Fibroblast of pulmonary artery (primary cell): ENCODE measurements around the gene MAP7.

ENCODE experiments used
- DNase-seq: peaks from one replicate; pipeline ENCODE4 v3.0.0-alpha.2; 2010; ENCODE audit warnings: low read depth
- H3K4me3 ChIP-seq: replicated peaks from 2 replicates; pipeline ENCODE4 v1.5.1; 2011; ENCODE audit warnings: low read depth, mild to moderate bottlenecking, control low read depth, low read length, moderate library complexity
- TF ChIP-seq, protein P1 (sequence below): IDR thresholded peaks from 2 replicates; pipeline ENCODE4 v1.5.1; 2011; ENCODE audit warnings: mild to moderate bottlenecking, control low read depth, low read length, inconsistent platforms; ENCODE audit errors: missing control alignments

Gene MAP7

DNA sequence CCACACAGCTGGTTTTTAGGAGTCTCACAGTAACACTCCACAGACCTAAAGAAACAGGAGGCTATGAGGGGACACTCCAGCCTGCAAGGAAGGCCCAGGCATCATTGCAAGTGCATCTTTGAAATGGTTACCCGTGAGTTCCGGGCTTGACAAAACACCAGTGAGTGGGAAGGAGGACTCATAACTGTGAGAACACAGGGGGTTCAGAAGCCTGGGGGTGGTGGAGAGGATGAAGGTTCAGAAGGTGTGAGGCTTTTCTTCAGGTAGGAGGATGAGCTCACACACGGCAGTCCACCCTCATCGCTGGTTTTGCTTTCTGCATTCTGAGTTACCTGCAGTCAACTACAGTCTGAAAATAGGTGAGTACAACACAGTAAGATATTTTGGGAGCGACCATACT lies 39.9 kb downstream of the MAP7 start:
- DNase-seq = no peak
- TF ChIP-seq, protein P1, sequence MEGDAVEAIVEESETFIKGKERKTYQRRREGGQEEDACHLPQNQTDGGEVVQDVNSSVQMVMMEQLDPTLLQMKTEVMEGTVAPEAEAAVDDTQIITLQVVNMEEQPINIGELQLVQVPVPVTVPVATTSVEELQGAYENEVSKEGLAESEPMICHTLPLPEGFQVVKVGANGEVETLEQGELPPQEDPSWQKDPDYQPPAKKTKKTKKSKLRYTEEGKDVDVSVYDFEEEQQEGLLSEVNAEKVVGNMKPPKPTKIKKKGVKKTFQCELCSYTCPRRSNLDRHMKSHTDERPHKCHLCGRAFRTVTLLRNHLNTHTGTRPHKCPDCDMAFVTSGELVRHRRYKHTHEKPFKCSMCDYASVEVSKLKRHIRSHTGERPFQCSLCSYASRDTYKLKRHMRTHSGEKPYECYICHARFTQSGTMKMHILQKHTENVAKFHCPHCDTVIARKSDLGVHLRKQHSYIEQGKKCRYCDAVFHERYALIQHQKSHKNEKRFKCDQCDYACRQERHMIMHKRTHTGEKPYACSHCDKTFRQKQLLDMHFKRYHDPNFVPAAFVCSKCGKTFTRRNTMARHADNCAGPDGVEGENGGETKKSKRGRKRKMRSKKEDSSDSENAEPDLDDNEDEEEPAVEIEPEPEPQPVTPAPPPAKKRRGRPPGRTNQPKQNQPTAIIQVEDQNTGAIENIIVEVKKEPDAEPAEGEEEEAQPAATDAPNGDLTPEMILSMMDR = no peak
- H3K4me3 ChIP-seq = no peak overlapping the region

DNA sequence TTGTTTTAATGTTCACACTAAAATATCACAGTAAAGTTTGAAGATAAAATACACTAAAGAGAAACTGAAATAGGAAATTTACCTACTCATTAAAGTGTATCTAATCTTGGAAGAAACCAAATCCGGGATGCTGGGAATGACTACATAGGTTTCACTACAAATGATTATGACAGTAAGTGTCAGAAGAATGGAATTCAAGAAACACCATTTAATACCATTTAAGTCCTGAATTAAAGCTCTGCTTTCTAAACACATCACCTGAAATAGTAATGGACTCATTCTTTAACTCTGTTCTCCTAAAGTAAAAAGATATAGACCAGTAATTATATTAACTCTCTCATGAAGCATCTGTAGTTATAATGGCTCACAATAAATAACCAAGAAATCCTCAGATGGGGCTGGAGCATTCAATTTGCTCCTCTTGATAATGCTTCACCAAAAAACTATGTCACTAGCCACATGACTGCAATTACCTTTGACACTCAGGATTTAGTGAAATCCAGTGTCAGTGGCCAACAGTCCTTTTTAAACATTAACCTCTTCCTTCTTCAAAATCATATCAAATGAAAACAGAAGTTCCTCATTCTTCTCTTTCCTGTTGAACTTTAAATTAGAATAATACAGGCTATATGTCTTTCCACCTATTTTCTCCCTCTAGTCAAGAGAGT lies 41.4 kb downstream of the MAP7 start:
- DNase-seq = no peak
- H3K4me3 ChIP-seq = no peak overlapping the region
- TF ChIP-seq, protein P1 = no peak

DNA sequence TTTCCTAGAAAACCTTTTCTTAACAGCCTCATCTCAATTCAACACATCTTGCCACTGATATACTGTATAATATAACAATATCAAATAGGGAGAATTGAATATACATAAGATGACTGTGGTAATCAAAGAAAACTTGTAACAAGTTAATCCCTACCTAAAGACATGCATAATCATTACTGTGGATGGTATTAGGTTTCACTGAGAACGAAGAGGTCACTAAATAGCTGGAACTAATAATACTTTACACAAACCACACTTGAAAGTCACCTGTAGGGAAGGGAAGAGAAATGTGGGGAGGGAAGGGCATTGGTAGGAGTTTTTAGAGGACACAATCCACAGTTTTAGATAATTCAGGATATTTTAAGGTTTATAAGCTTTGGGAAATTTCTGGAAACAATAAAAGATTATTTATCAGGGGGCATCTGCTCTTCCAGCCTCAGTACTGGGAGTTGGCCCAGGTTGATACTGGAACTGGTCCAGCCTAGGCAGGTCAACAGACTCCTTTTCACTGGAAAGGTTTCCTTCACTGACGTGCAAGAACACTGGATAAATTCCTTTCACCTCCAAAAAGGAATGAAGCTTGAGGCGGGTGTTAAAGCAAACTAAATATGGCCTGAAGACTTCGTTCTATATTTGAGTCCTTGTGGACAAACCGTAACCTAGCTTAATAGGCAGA lies 44.0 kb downstream of the MAP7 start:
- TF ChIP-seq, protein P1 = no peak
- DNase-seq = no peak
- H3K4me3 ChIP-seq = no peak overlapping the region

DNA sequence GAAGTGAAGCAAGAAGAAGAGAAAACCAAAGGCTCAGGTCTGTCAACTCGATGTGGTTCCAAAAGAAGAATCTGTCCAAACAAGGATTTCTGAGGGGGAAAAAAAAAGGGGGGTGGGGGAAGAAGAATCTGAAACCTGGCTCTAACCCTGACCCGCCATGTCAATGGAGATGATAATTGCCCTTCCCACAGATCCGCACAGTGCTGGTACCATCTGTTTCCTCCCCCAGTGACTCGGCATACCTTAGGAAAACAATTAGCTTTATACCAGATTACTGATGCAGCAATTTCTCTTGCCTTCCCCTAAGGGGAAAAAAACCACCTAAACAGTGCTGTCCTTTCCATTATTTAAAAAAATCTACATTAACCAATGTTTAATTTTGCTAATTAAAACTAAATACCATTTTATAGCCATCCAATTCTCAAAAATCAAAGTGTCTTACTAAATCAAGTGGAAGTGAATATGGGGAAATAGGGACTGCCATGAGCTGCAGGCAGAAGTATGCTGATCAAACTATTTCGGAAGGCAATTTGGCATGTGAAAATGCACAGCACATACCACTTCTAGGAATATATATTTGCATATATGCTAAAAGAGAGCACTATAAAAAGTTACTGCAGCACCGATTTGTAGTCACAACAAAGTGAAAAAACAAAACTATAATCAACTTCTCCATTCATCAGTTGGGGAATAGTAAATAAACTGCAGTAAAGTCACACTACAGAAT lies 46.8 kb downstream of the MAP7 start:
- no peak overlapping the region for H3K4me3 ChIP-seq
- TF ChIP-seq, protein P1 = no peak
- no peak for DNase-seq

DNA sequence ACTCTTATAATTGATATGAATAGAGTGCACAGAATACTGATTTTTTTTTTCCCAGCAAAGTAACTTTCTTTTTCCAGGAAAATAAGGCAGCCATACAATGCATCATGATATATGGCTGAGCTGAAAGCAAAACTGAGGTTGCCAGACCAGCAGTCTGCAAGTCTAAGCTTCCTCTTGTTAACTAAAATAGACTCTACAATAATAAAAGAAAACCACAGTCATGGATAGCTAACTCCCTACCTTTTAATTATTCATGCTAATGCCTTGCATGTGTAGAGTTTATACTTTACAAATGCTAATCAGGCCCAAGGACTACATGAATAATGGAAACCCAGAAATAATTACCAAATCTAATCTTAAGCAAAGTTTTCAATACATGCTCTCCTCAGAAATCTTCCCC lies 47.4 kb downstream of the MAP7 start:
- TF ChIP-seq, protein P1 = no peak
- no peak overlapping the region for H3K4me3 ChIP-seq
- DNase-seq = no peak

DNA sequence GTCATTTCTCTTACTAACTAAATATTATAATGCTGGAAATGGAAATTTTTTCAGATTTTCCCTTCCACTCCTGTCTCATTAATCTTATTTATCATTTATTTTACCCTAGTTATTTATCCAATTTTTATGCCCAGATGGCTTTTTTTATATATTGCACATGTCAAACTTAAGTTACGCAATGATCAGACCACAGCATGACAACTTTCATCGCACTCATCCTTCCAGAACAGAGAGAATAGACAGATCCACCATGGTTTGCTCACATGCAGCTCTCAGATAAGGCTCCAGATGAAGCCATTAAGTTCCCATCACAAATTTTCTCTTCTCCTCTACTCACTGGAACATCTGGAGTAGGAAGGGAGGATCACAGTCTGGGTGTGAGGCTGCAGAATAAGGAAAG lies 48.7 kb downstream of the MAP7 start:
- no peak for DNase-seq
- TF ChIP-seq, protein P1 = no peak
- no peak overlapping the region for H3K4me3 ChIP-seq
